Activated CD8-positive, alpha-beta memory T cell treated with anti-CD3 and anti-CD28 coated beads, Interleukin-2, amount 50 U/mL, for 48 hours (primary cell): ENCODE measurements around the gene HMCN1.

Source experiments
- DNase-seq: peaks from one replicate; pipeline ENCODE4 v3.0.0-alpha.2; 2020

Gene HMCN1

DNA sequence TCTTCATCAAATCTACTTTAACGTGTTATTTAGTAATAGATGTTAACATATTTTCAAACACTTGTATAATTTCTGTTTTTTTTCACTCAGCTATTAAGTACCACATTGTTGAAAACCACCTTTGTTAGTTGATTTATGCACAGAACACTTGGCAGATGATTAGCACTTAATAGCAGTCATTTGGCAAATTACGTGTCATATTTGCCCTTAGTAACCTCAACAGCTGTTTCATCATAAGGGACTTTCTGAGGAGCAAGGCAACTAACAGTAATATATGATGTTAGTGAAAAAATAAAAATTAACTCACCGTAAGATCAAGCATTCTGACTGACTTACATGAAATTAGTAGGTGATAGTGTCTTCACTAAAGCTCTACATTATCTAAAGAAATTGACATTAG, 186.4 kb downstream of the HMCN1 start:
- no peak for DNase-seq

DNA sequence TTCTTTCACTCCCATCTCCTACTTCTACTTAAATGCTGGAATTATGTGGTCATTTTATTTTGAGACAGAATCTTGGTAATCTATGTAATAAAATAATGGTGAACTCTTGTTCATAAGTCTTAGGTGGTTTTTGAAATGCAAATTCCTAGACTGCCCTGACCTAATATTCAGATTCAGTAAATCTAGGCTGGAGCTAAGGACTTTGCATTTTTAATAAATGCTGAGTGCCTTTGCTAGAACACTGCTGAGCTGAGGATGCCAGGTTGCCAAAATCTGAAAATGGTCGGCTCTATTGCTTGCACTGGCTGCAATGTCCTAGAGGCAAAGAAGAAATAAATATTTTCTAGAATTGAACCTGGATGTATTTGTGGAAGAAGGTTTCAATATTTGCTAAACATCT, 187.4 kb downstream of the HMCN1 start:
- no peak for DNase-seq

DNA sequence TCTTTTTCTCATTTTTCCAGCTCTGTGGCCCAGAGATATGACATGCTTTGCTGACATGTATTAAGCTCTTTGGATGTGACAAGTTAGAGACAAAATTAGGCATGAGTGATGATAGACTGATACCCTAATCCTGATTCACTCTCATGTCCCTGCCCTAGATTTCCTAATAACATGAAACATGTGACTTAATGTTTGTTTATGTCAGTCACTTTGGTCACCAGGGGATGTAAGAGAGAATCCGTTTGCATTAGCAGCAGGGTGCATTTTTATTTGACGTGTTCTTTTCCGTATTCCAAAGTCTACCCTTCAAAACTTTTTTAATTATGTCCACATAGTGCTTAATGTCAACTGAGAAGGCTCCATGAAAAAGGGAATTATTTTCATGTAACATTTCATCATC, 192.4 kb downstream of the HMCN1 start:
- DNase-seq = no peak

DNA sequence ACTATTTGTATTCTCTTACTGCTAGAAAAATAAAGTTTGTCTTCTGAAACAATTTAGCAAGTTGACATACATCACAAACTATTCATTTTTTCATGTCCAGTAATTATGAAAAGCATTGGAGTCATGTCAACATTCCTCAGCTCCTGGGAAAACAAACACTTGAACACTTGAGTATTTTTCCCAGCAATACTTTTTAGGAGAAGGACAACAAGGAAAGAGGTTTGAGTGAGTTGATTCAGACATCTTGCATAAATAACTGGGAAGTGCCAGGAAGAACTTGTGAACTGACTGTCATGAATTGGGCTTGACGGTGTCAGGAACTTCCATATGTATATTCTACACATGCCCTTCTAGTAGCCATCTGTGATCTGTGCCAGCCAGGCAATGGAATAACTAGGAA, 195.6 kb downstream of the HMCN1 start:
- DNase-seq = no peak

DNA sequence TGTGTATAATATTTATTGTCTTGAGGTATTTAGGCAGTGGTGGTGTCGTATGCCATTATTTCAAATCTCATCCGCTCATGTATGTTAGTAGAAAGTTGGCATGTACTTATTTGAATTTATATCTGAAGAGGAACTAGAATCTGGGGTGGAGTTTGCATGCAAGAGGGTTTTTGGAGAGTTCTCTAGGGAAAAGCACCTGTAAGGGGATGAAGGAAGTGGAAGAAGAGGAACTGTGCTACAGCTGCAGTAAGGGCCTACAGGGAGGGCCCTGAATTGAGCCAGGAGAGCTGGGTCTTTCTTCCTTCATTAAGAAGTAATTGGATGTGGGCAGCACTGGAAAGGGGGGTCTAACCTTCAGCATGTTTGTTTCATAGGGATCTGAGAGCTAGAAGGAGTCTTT, 197.2 kb downstream of the HMCN1 start:
- DNase-seq = no peak

DNA sequence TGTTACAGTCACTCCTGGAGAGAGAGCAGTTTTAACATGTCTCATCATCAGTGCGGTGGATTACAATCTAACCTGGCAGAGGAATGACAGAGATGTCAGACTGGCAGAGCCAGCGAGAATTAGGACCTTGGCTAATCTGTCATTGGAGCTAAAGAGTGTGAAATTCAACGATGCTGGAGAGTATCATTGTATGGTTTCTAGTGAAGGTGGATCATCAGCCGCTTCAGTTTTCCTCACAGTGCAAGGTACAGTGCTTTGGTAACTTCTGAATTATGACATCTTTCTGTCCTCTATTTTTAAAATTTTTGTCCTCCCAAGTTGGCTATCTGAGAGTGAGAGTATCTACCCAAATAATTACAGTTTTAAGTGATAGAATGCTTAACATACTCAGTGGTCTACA, 199.4 kb downstream of the HMCN1 start:
- DNase-seq = no peak

DNA sequence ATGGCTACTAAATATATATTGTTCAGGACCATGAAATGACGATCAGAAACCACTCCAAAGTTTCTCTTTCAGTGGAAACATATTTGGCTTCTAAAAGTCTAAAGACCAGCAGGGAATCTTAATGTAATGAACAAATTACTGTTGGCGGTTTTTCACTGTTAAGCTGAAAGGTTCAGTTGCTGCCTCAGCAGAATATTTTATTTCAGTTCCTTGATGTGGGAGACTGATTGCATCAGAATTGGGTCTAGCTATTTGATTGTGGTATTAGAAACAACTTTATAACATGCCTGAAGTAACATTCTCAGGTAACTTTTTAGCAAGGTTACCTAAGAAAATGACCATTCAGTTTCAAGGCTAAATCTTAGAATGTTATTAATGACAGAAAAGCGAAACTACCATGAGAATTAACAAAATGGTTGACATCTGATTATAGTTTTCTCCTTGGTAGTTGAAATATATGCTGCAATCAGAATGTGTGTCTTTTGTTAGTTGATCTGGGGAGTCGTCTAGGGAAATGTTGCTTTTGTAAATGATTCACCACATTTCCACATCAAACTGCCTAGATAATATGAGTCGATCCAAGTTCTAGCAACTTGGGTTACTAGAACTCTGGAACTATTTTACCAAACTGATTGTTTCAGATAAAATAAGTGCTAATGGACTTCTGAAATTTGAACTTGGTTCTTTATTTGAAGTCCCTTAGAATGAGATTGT, 200.4 kb downstream of the HMCN1 start:
- no peak for DNase-seq

DNA sequence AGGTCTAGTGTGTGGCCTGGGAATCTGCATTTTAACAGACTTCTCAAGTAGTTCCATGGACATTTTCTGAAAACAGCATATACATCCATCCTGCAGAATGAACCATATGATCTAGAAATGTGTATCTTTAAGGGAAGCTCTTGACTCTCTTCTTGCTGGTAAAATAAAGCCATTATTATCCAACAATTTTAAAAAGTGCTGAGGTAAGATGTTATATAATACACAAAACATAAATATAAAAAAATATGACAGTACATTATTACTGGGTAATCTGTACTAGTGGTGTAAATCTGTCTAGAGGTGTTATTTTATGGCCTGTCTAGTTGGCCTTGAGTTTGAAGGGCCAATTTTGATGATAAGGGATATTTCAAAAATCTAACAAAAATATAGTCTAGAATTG, 201.2 kb downstream of the HMCN1 start:
- DNase-seq = no peak

DNA sequence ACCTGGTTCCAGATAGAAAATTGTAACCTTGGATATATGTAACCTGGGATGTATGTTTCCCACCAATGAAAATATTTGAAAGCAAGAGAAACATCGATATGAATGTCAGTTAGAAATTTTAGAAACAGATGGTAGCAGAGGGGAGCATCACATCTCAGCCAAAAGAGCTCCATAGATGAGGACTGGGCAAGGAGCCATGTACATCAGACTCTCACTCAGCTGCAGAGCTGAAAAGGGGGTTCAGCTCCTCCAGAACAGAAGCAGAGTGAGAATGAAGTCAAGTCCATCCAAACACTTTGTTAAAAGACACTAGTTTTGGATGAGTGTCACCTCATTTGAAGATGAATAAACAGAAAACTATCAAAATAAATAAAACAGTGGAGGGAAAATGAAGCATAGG, 202.4 kb downstream of the HMCN1 start:
- no peak for DNase-seq

DNA sequence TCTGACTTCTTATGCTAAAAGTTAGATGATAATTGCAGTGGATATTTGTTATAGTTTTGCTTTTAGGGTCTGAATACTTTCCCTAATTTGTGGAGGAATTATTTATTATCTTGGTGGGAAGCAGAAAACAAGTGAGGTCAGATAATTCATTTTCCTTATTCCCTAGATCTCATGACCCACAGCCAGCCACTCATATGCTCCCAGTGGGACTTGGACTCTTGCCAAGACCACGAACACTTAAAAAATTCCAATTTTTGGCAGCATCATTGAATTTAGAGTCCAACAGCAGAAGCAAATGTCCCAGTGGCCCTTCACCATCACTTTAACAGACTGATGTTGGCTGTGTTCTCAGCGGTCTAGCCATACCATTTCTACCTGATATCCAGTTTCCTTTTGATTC, 204.2 kb downstream of the HMCN1 start:
- DNase-seq = no peak

DNA sequence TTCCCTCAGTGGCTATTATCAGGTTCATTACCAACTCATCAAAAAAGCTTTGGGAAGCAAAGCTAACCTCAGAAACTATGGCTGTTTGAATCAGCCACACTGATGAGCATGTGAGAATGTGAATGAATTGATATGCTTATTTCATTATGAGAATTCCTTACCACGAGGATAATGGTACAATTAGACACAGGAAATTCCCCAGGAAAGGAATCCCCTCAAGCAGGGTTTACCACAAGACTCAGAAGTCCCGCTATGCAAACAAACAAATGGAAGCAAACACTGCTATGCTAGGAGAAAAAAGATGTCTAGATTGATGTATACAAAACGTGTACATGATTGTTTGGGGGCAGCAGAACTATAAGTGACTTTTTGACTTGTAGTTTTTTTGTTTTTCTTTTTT, 205.0 kb downstream of the HMCN1 start:
- DNase-seq = no peak

DNA sequence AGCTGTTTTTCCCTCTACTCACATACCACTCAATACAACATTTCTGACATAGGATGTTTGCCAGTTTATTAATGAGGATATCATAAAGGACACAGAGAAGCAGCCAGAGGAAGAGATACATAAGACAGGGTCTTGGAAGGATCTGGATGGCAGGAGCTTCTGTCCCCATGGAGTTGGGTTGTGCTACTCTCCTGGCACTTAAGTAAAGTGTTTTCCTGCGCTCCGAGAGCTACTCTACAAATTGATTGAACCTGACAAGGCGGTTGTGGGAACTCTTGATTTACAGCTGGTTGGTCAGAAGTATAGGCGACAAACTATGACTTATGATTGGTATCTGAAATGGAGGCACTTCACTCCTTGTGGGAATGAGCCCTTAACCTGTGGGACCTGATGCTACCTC, 208.8 kb downstream of the HMCN1 start:
- no peak for DNase-seq

DNA sequence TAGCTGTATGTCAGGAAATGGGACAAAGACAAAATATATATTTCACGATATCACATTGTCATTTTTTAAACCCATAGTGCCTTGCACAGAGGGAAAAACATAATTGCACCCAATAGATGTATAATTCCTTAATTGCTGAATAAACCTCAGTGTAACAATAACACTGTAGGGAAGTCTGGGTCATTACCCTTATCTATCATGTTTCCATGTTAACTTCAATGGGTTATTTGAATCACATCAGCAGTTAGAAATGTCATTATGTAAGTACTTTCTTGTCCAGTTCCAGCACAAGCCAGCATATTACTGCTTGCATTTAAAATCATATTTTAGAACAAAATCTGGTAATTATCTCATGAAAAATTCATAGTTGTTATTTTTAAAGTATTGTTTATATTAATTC, 222.7 kb downstream of the HMCN1 start:
- DNase-seq = no peak

DNA sequence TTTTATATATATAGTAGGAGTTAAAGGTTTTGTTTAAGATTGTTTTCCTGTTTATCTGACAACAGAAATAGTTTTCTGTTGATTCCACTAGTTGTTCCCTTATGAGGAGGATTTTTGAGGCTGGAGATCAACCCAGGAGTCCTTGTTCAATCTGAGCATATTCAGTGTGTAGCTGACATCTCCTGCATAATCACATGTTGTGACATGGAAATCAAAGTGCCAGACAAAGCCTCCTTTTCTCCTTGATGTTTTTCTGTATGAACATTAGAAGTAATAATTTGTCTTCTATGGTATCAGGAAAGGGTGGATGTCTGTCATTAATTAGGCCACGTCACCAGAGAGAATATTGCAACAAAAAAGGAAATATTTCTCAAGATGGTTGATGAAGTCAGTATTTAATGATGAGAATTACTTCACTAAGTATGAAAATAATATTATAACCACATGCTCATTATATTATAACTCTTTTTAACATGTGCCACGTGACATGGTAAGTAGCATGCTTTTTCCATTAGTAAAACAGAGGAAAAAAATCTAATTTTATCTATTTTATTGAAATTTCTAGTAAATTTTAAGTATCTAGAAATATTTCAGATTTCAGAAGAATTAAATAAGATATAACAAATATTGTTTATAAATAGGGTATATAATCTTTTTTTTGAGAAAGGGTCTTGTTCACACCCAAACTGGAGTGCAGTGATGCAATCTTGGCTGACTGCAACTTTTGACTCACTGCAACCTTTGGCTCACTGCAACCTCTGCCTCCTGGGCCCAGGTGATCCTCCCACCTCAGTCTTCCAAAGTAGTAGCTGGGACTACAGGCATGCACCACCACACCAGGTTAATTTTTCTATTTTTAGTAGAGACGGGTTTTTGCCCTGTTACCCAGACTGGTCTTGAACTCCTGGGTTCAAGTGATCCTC, 223.5 kb downstream of the HMCN1 start:
- DNase-seq = no peak

DNA sequence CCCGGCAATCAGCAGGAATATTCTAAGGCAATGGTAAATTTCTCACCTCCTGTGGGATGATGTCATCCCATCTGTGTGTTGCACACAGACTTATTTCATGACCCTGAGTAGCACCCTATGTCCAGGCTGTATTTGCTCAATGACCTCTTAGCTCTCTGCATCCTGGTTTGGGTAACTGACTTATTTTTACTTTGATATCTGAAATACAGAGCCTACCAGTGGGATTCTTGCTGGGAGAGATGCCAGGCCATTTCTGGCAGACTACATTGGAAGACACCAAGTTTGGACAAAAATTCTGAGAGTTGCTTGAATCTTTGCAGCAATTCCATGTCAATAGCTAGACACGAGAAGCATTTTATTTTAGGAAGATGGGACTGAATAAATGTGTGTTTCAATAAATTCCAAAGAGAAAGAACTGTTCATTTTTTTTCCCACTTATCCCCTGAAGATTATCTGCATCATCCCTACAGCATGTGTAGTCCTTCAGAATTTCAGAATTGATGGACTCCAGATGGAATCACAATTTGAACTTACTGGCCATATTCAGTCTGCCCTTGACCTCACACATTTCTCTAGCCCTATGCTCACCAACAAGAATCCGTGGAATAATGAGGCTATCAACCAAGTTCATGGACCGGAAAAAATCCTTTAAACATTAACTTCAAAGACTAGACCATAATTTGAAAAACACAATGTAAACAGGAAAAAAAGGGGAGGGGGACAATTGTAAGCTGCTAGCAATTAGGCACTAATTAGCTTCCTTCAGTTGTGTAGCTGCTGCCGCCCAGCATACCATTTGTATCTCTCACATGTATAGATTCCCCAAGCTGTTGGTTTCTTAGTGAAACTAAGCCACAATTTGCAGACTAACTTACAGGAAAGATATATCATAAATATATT, 226.5 kb downstream of the HMCN1 start:
- DNase-seq = no peak

DNA sequence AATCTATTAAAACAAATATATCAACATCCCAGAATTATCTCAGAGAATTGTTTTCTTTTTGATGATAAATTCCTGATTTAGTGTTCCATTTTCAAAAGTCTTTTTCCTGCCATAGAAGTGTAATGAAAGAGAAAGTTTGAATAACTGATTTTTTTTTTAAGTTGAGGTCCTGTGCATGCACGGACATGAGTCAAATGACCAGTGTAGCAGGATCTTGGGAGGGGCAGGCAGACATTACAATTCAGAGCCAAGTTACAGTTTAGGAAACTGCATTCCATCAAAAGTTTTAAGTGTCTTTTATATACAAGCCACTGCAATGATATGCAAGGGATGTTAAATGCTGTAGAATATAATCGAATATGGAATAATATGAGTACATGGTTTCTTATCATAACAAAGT, 227.5 kb downstream of the HMCN1 start:
- no peak for DNase-seq

DNA sequence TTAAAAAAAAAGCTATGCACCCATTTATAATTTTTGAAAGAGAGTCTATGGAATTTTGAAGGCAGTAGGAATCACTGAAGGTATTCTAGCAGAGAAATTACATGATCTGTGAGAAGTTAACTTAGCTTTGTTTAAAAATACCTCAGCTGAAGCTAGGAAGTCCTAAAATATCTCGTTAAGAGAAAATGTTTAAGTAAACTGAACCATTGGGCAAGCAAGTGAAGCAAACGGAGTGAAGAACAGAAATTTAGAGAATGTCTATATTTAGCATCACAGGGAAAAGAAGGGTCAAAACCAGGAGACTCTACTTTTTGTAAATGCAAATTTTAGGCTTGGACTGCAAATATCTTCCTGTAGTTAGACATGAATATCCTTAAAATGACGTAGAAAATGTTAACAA, 230.8 kb downstream of the HMCN1 start:
- DNase-seq = no peak

DNA sequence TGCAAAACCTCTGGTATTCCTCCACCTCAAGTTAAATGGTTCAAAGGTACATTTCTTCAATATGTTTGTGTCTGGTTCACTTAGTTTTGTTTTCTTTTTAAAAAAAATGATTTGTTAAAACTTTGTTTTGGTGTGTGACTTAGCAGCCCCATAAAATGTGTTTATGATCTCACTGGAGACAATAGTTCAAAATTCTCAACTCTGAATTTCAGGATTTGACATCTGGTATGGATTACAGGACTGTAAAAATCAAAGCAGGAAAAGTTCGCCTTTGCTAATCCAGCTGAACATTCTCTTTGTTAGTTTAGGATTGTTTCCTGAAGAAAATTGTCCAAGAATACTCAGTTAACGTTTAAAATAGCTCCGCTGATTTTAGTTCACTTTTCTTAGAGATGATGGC, 231.7 kb downstream of the HMCN1 start:
- DNase-seq = no peak

DNA sequence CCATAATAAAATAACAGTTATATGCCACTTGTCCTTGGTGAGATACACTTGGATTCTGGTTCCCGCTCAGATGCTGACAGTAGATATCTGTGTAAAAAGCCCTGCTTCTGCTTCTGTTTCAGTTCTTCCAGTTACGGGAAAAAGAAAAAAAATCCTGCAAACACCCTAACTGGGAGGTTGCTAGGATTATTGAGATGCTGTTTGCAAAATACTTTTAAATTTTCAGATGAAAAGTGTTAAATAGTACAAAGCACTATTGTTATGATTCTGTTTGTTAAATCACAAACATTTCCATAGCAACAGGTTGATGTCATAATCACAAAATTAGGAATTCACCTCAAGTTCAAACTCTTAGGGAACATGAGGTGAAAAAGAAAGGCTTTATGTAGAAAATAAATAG, 232.3 kb downstream of the HMCN1 start:
- no peak for DNase-seq

DNA sequence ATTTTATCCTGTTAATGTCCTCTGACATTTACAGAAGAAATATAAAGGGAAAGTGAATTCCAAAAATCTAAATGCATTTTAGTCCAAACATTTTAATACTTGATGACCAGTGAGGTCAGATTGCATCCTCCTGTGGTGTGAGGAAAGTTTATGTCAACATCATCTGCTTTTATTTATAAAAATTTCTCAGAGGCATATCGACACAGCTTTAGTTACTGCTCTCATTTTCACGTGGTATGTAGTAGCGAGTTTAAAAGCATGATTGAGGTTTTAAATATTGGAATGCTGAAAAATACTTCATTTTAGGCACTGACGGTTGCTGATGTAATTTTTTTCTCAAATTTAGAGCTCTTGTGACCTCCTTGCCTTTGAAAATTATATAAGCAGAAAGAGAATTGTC, 234.8 kb downstream of the HMCN1 start:
- no peak for DNase-seq

DNA sequence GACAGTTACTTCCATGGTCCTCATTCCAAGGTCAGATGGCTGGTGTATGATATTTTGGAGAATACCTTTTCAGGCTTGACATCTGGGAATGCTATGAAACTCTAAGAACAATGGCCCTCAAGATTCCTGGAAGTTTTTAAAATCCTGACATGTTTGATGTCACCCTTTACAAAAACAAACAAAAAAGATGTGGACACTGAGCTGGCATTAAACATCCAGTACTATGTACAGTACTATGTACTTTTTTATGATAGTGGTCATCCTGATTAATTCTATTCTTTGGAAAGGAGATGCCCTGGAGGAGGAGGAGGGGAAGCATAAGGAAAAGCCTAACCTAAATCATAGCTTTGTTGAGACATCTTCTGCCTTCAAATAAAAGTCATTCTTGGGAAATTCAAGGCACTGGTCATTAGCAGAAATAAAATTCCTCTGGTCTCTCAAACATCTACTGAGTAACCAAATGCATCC, 235.4 kb downstream of the HMCN1 start:
- no peak for DNase-seq

DNA sequence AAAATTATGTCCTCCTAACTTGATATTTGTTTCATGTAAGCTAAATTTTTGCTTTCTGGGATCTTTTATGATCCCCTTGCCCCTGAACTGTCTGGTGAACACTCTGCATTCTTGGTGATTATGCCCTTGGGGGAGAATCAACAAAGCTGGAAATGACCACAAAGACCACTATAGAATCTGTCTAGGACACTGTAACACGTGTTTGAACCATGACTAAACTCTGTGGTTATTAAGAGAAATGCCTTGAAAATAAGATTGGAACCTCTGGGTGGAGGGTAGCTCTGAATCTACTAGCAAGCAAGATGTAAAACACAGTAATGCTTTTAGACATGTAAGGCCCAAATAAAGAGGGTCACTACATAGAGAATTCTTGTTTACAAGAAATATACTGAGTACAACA, 237.5 kb downstream of the HMCN1 start:
- no peak for DNase-seq

DNA sequence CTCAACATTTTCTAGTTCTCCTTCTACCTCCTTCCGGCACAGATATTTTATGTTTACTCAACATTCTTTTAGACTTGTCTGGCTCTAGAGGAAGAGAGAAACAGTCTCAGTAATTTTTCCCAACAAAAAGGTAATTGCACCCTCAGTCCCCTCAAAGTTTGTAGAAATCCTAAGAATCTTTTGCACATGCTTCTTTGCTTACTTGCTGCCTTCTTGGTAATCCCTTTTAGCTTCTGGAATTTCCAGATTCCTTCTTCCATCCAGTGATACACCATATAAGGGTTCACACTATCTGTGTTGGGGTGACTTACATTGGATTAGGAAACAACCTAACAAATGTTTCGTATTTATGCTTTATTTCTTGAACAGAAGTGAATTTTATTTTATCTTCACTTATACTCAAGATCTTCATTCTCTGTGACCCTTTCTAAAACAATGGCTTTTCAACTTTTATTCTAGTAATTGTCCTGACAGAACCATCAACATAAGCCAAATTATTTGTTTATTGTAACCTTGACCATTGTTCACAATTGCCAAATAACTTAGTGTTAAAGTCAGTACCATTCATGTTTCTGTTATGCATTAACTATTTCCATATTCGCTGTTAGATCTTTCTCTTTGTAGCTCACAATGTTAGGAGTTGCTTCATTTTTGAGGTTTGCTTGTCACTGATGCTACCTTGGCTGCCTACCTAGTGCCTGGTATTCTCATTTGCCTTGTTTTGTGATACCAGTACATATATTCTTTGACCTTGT, 238.1 kb downstream of the HMCN1 start:
- no peak for DNase-seq
